ENCODE measurements around the gene PCED1B.

Gene PCED1B

GRCh38 chr12:47067176-47067575, 12.2 kb upstream of the PCED1B start:
- FAIRE-seq (no peak), DNase-seq (ENCODE audit: extremely low spot score, insufficient read length, low read depth) (no peak)

DNA sequence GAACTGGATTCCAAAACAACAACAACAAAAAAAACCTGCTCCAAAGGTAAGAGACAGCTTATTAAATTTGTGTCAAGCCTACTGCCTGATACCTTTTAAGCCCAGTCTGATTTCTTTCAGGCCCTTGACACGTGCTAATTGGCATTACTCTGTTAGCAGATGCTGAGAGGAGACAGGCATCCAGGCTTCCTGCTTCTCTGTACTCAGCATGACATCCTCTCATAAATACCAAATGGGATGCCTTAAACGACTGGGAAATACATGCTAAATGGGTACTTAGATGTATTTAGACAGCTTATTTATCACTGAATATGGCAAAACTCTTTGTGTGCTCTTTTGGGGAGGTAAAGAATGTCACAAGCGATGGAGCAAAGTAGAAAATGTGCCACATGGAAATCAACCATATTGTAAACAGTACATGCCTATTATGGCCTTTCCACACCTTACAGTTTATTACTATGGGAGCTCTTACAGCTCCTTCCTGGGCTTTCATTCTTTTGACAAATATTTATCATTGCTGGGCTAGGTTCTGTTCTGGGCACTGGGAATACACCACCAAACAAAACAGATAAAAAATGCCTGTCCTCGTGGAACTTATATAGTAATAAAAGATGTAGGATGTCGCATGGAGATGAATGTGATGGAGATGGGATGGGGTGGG, 11.5 kb upstream of the PCED1B start:
- DNase-seq (ENCODE audit: extremely low spot score, insufficient read length, low read depth) (no peak), FAIRE-seq (no peak)

DNA sequence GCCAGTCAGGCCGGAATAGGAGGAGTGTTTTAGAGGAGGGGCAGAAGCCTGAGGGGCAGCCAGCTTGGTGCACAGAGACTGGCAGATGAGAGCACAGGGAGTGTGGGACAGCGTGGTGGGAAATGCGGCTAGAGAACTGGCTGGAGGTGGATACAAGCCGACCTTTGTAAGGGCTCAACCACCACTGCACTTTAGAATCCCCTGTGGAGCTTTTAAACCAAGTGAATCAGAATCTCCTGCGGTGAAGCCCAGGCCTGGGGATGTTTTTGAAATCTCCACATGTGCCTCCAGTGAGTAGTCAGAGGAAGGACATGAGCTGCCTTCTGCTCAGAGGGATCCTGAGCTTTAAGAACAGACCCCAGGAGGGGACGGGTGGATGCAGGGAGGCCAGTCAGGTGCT, 10.9 kb upstream of the PCED1B start:
- FAIRE-seq (no peak), DNase-seq (ENCODE audit: extremely low spot score, insufficient read length, low read depth) (no peak)

DNA sequence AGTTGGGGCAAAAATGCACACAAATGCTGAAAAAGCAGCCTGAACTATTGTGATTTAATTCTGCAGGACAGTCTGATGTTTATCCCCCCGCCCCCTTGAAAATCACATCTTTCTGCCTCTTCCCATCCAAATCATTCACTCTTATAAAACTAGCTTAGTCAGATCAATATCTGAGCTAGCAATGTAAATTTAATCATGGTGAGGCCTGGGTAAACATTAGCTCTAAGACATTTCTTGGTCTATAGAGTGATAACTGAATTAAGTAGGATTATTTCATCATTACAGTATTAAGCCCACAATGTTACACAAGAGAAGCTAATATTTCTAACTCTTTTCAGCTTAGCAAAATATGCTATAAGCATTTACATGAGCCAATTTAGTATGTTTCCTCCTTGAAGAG, 9.1 kb upstream of the PCED1B start:
- no peak for FAIRE-seq
- DNase-seq (ENCODE audit: extremely low spot score, insufficient read length, low read depth) = no peak

DNA sequence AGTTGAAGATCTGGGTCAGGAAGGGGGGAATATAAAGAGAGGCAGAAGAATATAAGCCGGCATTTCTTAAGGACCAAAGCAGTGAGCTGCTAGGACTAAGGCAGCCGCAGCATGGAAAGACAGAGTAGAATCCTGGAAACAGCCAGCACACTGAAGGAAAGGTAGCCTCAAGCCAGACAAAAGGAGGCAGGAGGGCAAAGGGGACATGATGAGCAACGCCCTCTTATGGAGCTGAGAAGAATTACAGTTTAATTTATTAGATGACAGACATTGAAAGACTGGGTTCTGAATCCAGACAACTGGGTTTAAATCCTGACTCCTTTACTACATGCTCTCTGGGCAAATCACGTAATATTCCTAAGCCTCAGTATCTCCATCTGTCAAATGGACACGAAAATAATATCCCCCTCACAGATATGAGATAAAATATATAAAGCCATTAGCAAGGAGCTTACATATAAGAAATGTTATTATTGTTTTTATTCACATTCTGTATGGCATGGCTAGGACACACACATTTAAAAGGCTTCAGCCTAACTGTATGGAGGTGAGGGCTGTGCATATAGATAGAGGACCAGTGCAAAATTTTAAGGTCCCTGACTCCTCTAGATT, 8.1 kb upstream of the PCED1B start:
- no peak for DNase-seq (ENCODE audit: extremely low spot score, insufficient read length, low read depth)
- peak; percentile 72 for FAIRE-seq

- no peak for DNase-seq (ENCODE audit: extremely low spot score, insufficient read length, low read depth)
- no peak for FAIRE-seq
These were observed 5.5 kb upstream of the PCED1B start for GRCh38 chr12:47073951-47074350.

DNA sequence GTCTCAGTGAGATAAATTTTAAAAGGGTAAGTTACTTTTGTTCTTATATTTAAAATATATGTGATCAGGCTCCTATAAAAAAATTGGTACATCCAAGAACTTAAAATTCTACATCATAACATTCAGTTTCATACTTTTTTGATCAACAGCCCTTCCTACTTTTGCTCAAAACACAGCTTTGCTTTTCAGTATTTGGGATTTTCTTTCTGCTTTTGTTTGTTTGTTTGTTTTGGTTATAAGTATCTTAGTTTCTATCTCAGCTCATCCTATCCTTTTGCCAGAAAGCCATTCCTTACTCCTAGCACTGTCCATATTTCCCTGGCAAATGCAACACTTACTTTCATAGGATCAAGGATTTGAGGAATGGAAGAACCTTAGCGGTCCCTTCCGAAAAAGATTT, 4.7 kb upstream of the PCED1B start:
- no peak for FAIRE-seq
- no peak for DNase-seq (ENCODE audit: extremely low spot score, insufficient read length, low read depth)

- no peak for DNase-seq (ENCODE audit: extremely low spot score, insufficient read length, low read depth)
- no peak for FAIRE-seq
These were observed 4.0 kb upstream of the PCED1B start for GRCh38 chr12:47075192-47076084.

- FAIRE-seq = no peak
These were observed 2.0 kb upstream of the PCED1B start for GRCh38 chr12:47077206-47078085.

GRCh38 chr12:47078086-47078395, 1.4 kb upstream of the PCED1B start:
- no peak for FAIRE-seq
- no peak for DNase-seq (ENCODE audit: extremely low spot score, insufficient read length, low read depth)

More at GRCh38 chr12:47077206-47078085, 2.0 kb upstream of the PCED1B start:
- no peak for DNase-seq (ENCODE audit: extremely low spot score, insufficient read length, low read depth)

DNA sequence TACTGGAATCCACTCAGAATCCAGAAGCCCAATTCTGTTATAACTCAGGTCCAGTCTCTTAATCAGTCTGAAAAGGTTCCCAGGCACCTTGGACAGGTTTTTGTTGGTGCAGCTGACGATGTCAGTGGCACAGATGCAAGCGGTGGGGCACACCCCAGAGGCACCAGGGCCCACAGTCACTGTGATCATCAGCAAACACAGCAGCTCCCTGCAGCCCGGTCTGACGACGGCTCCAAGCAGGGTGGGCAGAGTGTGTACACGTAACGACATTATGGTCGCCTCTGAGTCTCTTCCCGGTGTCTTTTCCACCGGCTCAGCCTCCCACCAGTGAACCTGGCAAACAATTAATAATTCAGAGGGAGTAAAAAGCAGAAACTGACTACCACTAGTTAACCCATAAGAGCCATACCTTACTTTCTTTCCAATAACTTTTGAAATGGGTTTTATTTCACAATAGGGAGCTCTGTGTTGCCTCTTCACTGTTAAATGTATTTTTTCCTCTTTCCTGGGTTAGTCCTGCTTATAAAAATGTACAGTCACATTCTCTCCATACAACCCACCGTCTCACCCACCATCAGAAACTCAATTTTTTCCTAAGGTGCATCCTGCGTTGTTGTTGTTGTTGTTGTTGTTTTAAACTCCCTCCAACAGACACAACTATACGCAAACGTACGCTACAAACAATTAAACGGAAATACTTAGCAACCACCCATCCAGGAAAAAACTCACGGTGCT, 521 bp upstream of the PCED1B start:
- no peak for FAIRE-seq
- no peak for DNase-seq (ENCODE audit: extremely low spot score, insufficient read length, low read depth)

DNA sequence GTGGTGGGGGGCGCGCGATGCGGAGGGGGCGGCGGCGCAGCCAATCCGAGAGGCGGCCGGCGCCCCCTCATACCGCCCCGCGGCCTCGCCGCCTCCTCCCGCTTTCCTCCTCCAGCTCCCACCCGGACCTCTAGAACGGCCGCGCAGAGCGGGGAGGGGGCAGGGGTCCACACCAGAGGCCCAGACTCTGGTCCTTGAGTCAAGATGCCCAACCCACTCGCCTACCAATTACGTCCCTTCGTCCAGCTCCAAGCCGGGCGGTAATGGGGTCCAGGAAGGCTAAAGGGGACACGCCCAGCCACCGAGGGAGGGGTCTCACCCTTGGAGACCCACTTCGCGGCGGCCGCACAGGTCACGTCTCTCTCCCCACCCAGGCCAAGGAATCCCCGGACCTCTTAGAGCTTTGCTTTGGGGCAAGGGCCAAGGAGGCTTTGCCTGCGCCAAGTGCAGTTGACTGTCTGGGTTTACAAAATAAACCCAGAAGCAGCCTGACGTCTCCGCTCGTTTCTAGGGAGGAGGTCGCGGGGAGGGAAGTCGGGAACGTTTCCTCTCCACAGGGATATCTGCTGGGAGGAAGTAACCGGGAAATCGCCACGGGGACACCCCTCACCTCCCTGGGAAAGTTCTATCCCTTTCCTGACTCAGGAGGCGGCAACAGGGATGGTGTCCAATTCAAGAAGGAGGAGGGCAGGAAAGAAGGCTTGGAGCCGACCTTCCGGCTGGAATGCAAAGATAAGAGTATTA, 732 bp downstream of the PCED1B start:
- no peak for DNase-seq (ENCODE audit: extremely low spot score, insufficient read length, low read depth)
- no peak for FAIRE-seq

- no peak for FAIRE-seq
- DNase-seq (ENCODE audit: extremely low spot score, insufficient read length, low read depth) = no peak
These were observed 1.5 kb downstream of the PCED1B start for GRCh38 chr12:47080725-47081502.

- FAIRE-seq (no peak), DNase-seq (ENCODE audit: extremely low spot score, insufficient read length, low read depth) (no peak)
These were observed 2.9 kb downstream of the PCED1B start for GRCh38 chr12:47082283-47082682.

- FAIRE-seq (no peak), DNase-seq (ENCODE audit: extremely low spot score, insufficient read length, low read depth) (no peak)
These were observed 3.6 kb downstream of the PCED1B start for GRCh38 chr12:47082796-47083621.

GRCh38 chr12:47084172-47084571, 4.8 kb downstream of the PCED1B start:
- no peak for FAIRE-seq
- no peak for DNase-seq (ENCODE audit: extremely low spot score, insufficient read length, low read depth)

DNA sequence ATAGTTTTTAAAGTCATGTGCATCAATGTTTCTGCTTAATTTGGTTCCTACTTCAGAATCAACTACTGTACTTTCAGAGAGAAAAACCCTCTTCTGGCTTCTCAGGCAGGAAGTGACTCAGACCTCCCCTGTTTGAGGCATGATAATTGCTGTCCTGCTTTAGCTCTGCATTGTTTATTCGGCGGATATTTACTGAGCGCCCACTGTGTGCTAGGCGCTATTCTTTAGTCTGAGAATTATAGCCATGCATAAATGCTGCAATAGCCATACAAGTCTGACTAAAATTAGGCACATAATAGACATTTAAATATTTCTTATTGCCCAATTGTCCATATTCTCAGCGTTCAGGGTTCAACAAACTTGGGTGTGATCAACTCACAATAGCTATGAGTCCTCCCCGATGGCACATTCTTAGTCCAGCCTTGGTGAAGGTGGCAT, 6.4 kb downstream of the PCED1B start:
- FAIRE-seq = peak; percentile 69
- no peak for DNase-seq (ENCODE audit: extremely low spot score, insufficient read length, low read depth)

Measured in GM18507 (cell line).